Inflammatory macrophage treated with lipopolysaccharide for 4 hours (primary cell): ENCODE measurements around the gene TSFM.
"Not testable (repeated sequence)": the region's sequence is repeated elsewhere in the genome, so short reads cannot be mapped to it uniquely, and the experiment has no call there.

Experiments used
- DNase-seq: peaks from one replicate; pipeline ENCODE4 v3.0.0-alpha.2; 2020

Gene TSFM

DNA sequence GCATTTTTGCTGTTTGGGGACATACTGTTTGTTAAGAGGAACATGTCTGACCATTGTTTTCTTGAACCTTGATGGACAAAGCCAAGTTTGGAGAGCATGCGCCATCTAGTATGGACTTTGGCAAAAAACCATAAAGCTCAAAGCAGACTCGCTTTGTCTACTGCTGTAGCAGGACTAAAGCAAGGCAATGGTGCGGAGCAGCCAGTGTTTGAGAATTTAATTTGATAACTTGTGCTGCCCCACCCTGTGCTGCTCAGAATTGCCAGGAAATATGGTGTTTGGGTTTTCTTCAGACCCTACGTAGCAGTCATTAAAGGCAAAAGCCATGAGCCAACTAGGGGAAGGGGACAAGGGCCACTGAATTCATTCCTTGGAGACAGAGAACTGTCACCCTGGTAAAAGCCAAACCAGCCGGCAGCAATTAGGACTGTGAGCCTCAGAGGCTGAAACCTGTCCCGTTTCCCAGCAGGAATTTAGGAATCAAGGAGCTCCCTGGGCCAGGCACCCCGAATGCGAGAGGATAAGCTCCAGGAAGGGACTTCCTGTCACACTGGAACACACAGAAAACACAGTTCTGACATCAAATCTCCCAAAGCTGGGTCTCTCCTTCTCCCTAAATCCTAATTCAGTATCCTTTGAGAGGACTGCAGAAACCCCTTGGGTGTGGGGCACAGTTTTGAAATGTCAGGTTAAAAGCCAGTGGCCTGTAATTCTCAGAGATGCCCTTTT lies 34.8 kb downstream of the TSFM start:
- no peak for DNase-seq

DNA sequence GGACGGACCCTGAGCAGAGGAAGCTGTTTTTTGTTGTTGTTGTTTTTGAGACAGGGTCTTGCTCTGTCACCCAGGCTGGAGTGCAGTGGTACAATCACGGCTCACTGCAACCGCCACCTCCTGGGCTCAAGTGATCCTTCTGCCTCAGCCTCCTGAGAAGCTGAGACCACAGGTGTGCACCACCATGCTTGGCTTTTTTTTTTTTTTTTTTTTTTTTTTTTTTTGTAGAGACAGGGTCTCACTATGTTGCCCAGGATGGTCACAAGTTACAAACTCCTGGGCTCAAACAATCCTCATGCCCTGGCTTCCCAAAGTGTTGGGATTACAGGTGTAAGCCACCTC lies 35.4 kb downstream of the TSFM start:
- DNase-seq, result not testable (repeated sequence)

DNA sequence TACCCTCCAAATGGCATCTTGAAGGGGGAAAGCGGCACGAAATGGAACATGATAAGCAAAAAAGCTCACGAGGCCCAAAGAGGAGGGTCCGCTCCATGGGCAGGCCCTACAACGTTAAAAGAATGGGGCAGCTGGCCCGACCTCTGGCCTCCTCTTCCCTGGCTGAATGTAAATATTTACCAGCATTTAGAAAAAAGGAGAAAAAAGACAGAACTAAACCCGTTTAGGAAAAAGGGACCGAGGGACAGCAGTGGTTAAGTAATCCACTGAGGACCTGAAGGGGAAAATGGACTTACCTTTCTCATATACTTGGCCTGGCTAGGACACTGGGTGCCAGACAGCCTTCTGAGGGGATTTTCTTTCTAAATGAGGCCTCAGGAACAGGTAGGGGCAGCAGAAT lies 37.5 kb downstream of the TSFM start:
- not testable (repeated sequence) for DNase-seq

DNA sequence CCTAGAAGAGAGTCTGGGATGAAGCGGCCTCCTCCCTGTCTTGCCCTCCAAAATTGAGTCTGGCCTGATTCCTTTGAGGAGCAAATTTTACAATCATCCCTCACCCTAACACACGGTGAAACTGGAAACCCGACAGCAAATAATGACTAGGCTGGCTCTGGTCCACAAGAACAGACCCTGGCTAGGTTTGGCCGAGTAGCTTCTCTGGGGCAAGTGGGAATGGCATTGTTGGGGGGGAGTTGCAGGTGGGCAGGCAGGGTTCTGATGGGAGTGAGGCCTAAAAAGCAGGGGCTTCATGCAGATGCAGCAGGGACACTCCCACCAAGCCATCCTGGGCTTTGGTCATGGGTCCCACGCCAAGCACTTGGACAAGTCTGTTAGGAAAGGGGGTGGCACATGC lies 38.4 kb downstream of the TSFM start:
- not testable (repeated sequence) for DNase-seq

DNA sequence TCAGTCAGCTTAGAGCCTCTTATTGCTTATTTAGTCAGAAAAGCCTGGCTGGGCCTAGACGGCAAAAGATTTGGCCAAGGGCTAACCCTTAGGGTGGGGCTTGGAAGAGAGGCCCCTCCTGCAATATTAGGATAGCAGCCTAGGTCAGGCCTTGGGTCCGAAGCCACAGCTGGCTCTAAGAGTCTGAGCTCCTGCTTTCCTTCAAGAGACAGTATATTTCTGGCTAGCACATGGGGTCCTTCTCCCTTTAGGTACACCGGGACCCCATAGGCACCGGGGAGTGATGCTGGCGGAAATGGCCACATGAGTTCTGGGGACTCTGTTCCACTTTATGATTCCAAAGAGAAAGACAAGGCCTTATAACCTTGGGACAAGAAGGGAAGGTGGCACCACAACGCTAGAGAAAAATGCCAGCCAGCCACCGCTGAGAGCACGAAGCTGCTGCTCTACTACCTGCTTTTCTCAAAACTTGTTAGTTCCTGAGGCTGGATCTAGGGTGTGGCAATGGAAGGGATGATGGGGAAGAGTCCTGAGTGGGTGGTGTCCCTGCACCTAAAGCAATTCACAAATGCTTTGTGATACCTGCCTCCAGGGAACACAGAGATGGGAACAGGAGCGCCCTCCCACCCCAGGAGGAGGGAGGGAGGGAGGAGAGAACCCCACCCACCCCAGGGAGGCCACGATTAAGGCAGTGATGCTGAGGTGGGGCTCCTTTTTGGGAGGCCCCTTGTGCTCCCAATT lies 39.1 kb downstream of the TSFM start:
- no peak for DNase-seq

DNA sequence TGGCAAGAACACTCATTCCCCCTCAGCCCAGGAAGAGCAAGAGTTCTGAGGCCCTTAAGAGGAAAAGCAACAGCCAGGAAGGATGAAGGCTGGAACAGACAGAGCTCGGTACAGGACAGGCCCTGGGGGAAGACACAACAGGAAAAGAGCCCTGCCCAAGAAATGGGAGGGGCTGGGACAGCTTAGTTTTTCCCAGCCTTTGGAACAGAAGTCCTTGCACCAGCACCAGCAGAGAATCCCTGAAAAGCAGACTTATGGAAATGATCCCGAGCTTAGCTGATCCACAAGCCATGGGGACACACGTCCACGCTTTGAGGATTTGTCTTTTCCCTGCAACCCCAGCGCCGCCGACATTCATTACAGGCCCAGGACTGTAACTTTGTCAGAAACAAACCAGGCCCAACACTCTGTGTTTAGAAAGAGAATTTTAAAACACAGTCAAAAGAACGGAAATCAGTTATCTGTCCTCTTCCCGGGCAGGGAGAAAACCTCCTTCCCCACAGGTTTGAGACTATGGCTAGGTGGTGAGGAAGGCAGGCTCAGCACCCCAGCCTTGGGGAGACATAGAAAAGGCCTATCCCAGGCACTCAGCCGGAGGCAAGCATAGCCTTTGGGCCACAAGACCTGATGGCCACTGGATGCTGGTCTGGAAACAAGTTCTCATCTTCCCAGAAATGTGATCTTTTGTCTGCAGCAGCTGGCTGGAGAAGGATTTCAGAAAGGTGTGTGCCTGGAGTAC lies 40.0 kb downstream of the TSFM start:
- no peak for DNase-seq

DNA sequence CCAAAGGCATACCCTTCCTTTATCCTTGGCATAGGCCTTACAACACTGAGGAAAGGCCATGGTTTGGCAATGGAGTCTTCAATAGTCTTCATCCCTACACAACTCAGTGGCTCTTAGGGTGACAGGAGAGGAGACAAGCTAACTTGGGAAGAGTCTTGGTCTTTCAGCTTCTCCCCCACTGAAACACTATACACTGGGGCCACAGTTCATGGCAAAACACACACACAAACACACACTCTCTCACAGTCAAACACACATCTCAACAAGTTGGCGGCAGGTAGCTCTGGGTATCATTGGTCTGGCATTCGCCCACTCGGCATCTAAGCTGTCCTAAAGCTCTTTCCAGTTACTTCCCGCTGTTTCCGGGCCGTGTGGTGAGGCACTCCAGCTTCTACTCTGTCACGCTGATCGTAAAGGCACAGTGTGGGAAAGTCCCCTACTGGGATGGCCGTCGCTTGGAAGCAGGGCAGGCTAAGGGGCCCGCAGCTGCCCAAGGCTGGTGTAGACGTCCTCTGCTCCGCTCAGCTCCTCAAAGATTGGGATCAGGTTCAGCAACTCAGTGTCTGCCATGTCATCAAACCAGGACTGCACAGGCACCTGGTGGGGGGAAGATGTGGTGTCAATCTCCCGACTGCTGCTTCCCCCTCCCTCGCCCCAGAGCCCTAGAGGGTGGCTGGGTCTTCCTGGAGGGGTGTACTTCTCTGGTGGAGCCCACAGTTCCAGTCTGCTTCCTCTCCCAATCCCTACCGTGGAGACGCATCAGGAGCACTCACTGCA lies 40.7 kb downstream of the TSFM start:
- DNase-seq, result no peak

DNA sequence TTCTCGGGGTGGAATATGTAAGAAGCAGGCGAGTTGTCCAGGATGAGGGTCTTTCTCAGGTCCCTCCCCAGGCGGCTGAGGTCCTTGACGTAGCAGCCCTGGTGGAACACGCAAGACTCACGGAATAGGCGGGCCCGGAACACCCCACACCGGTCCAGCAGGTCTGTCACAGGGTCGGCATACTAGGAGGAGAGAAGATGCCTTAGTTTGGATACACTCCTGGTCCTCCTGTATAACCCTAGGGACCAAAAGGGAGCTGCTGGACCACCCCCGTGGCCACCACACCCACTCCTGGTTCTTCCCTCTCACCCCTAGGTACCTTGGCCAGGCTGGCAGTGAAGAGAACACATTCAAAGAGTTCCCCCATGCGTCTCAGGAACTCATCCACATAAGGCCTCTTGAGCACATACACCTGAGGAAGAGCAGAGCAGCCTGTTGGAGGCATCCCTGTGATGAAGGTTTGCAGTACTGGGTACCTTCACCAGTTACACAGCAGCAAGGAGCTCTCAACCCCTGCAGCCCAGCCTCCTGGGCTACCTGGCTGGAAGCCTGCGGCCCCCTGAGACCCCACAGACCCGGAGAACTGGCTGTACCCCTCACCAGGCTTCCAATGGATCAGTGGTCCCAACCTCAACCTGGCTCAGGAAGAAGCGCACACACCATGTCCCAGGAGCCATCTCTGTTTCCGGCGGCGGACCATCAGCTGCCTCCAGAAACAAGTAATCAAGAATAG lies 41.5 kb downstream of the TSFM start:
- no peak for DNase-seq

DNA sequence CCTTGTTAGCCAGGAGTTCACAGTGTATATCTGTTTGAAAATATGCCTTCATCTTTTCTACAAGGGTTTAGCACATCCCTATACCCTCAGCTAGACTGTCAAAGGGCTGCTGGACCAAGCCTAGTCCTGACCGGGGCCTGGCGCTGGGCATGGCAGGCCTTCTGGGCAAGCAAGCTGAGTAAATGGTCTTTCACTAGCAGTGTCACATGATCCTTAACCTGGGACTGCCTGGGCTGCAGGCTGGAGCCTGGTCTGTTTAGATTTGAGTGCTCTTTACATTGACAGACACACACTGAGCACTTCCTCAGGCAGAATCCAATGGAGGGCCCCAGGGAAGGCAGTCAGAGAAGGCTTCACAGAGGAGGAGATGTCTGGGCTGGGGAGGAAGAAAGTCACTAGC lies 42.9 kb downstream of the TSFM start:
- DNase-seq, result no peak

DNA sequence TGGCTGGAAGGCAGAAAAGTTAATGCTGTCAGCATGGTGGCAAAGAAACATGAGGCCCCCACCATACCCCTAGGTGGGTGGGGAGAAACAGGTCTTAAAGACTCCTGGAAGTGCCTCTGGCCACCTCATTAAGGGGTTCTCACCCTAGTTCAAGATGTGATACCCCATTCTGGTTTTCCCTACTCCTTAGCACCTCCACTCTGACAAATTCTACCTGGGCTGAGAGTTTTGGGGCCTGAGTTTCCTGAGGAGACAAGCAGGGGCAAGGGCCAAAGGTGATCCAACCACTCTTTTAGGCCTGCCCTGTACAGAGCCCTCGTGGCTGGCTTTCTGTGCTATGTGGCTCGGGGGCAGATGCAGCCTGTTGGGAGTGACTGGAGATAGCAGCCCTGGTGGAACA lies 43.8 kb downstream of the TSFM start:
- DNase-seq, result no peak

DNA sequence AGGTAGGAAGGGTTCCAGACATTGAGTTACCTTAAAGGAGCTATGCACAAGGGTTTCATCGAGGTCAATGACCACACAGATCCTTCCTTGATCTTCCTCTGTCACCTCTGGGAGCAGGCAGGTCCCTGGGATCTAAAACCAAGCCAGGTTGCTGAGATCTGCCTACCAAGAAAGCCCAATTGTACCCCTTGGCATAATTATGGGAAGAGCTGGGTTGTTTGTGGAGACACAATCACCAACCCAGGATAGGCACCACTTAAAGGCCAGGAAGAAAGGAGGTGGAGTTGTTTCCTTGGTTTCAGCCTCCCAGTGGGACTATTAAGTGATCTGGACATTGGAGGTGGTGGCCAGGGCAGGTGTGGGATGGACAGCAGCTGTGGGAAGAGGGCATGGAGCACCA lies 44.4 kb downstream of the TSFM start:
- DNase-seq, result no peak

DNA sequence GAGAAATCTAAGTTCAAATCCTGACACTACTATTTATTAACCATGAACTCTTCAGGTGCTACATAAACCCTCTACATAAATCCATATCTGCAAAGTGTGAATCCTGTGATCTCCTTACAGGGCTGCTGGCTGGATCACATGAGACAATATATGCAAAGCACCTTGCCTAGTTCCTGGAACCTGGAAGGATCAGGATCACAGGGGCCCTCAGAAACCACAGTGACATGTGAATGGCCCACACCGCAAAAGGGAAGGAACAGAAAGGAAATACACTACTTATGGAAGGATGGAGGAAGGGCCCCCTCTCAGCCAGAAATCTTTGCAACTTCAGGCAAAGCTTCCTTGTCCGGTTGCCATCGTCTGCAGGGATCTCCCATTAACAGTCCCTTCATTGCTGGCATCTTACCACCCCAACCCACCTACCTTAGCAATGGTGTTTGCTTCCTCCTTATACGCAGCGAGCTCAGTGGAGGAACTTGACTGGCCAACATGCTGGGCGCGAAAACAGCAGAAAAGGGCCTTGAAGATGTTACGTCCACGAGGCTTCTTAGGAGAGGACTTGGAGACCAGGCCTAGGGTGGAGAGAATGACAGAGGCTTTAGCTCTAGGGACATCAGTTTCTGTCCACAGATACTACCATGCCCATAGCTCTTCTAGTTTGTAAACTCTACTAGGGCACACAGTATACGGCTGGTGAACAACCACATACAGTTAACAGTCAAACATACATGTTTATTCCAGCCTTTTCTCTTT lies 46.6 kb downstream of the TSFM start:
- DNase-seq, result peak; percentile 27

DNA sequence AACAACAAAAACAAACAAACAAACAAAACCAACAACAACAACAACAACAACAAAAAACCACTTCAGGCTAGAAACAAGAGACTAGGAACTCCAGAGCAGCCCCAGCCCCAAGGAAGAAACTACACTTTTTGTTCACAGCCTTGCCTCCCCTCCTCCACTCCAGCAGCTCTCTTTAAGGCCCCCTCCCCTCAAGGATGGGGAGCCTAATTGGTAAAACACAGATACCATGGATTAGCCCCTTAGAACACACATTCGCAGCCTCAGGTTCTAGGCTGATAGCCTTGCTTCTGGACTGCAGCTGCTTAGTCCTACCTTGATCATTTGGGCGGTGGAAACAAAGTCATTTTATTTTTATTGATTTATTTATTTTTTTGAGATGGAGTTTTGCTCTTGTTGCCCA lies 47.8 kb downstream of the TSFM start:
- no peak for DNase-seq

DNA sequence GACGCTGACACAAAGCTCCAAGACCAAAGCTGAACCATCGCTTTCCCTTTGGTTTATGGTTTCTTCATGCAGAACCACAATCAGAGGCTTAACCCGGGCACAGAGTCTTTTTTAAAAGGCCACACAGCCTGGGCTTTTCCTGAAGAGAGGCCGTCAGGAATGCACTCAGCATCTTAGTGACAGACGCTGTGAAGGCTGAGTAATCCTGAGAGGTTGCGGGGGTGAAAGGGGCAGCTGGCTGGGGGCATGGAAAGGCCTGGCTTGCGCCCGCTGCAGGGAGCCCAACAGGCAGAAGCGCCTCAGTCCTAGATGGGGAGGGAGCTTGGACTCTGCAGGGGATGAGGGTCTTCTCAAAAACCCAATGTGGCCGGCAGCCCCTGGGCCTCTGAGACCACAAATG lies 50.4 kb downstream of the TSFM start:
- no peak for DNase-seq

DNA sequence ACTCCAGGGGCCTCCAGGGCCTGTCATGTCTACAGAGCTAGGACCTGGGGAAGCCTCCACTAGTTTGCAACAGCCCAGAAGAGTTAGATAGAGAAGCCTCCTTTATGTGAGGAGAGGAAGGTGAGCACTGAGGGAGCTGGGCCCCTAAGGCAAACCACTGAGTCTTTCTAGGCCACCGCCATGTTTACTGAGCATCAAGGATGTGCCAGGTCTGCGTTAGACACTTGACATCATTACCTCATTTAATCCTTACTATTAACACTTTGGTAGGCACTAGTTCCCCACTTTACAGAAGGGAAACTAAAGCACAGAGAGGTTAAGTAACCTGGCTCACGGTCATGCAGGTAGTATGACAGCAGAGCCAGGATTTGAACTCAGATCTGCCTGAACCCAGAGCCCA lies 51.1 kb downstream of the TSFM start:
- no peak for DNase-seq

DNA sequence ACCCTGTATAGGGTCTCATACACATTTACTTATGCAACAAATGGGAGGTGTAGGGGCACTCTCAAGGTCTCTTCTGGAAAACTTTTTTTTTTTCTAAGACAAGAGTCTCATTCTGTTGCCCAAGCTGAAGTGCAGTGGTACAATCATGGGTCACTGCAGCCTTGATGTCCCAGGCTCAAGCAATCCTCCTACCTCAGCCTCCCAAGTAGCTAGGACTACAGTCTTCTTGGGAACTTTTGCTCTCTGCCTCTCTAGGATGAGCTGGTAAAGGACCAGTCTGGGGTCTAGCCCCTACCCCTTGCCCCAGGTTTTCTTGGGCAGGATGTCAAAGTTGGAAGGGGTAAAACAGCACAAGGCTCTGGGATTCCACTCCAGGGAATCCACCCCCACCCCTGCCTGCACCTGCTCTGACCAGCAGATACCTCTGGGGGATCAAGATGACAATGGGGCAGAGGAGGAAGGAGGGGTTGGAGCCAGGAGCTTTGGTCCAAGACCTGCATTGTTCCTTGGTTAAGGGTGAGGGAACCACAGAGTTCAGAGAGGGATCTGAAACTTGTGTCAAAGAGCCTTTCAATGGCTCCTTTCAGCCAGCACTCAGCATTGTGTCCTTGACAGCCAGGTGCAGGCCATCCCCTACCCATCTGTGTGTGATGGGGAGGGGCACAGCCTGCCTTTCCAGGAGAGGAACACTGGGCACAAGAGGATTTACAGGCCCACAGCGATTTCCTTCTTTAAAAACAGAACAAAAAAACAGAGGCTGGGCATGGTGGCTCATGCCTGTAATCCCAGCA lies 51.7 kb downstream of the TSFM start:
- DNase-seq, result no peak

DNA sequence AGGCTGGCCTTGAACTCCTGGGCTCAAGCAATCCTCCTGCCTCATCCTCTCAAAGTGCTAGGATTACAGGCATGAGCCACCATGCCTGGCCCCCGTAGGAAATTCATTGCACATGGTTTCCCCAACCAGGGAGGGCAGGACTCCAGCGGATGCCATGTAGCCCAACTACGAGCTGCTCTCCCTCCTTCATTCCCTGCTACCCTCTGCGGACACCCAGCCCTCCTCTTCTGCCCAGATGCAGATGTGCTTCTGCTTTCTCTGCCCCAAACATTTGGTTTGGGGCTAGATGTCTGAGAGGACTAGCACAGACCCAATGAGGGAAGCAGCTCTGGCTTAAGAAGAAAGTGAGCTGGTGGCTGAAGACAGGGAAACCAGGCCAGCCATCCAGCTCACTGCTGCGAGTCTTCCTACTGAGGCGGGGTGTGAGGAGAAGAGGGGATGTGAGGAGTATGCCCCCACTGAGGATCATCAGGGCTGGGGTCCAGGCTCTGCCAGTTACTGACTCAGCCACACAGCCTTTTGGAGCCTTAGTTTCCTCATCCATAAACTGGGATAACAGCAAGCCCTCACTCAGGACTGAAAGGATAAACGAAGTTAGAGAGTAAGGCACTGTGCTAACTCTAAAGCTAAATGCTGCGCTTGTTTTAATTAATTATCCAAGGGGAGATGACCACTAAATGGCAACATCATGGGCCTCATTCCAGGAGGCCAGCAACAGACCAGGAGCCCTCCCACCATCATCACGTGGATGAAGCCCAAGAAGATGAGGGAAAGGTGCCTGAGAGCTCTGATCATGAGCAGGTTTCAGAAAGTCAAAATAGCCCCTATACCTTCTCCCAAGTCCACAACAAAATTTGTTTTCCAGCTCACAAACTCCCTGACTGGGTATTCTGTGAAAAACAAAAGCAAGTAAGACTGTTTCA lies 53.0 kb downstream of the TSFM start:
- DNase-seq, result peak; percentile 35

DNA sequence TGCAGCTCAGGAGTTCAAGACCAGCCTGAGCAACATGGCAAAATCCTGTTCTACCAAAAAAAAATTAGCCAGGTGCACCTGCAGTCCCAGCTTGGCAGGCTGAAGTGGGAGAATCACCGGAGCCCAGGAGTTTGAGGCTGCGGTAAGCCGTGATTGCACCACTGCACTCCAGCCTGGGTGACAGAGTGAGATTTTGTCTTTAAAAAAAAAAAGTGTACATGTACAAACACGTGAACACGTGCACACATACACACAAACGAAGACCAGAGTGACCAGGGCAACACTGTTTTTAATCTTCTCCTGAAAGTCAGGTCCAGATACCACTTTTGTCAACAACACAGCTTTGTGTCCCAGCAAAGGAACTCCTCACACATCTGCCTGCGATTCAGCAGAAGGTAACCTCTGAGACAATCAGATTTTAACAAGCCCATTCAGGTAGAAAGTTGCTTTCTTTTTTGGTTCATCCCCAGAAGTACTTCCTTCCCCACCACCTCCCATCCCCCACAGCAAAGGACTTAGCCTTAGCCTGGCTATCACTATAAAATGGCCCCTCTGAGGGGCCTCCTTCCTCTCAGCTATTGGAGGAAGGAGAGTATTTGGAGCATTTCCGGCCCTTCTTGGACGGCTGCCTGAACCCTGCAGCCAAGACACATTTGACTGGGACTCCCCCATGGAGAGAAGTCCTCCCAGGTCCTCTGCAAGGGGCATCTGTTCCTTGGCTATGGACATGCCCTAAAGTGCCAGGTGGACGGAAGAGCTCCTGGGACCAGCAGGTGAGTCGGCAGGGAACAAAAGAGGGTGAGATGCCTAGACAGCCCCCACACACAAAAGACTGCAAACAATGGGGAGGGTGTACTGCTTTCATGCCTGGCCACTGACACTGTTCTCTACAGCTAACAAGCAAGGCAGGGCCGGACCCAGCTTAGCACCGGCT lies 54.1 kb downstream of the TSFM start:
- DNase-seq, result no peak
